HG03469 (cell line): Measurements from ENCODE around the gene PGF.

Experiments used
- ATAC-seq: cut with Tn5 transposase; IDR thresholded peaks from one replicate; pipeline ENCODE4 v1.9.1; 2021; ENCODE audit warnings: mild to moderate bottlenecking, moderate library complexity, moderate number of reproducible peaks; ENCODE audit not compliant: unreplicated experiment

PGF gene

GRCh38 chr14:74979029-74979428 lies 23.6 kb upstream of the PGF start:
- ATAC-seq, result no peak

GRCh38 chr14:74978416-74978947 lies 23.1 kb upstream of the PGF start:
- no peak for ATAC-seq

GRCh38 chr14:74977901-74978385 lies 22.5 kb upstream of the PGF start:
- no peak for ATAC-seq

GRCh38 chr14:74977164-74977900 lies 21.9 kb upstream of the PGF start:
- no peak for ATAC-seq

- ATAC-seq, result no peak
These were observed 21.1 kb upstream of the PGF start for GRCh38 chr14:74976264-74977113.

DNA sequence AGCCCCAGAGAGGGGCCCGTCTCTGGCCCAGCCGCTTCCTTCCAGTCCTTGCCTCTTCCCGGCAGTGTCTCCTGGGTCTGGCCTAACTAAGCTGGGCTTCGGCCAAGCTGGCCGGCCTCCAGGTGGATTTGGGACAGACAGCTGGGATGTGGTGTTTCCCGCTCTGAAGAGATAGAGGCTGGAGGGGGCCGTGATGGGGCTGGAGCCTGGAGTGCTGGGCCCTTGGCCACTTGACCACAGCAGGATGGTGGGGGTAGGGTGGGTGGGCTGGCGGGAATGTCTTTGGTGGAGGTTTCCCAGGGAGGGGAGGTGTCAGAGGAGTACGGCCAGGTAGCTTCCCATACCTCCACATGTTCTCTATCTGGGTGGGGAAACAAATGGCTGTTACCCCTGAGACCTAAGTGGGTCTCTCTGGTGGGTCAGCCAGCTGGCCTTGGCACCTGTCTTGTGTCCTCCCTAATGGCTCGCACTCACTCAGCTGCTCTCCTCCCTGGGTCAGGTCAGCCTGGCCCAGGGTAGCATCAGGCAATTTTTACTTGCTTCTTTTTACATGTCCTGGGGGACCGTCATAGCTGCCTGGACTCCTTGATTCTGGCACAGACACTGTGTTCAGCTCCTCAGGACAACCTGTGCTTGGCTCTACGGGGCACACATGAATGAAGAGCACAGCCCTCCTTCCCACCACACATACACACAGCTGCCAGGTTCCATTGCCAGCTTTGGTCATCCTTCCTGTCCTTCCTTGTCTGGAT lies 19.8 kb upstream of the PGF start:
- ATAC-seq, result no peak

GRCh38 chr14:74974364-74975058 lies 19.1 kb upstream of the PGF start:
- no peak for ATAC-seq

DNA sequence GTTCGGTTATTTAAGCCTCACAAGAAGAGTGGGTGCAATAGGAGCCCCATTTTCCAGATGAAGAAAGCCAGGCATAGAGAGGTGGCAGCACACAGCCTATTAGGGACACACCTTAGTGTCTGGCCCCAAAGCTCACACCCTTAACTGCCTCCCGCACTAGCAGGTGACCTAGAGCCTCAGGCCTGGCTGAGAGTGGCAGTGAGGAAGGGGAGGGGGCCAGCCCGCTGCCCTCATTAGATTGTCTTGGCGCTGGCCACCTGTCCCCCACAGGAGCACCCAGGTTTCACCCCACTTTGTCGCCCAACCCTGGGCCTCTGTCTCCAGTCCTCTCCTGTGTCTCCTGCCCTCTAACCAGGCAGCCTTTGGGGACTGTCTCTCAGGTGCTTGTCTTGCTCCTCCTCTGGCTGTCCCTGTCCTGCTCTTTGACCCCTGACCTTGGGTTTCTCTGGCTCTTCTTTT lies 18.5 kb upstream of the PGF start:
- no peak for ATAC-seq

DNA sequence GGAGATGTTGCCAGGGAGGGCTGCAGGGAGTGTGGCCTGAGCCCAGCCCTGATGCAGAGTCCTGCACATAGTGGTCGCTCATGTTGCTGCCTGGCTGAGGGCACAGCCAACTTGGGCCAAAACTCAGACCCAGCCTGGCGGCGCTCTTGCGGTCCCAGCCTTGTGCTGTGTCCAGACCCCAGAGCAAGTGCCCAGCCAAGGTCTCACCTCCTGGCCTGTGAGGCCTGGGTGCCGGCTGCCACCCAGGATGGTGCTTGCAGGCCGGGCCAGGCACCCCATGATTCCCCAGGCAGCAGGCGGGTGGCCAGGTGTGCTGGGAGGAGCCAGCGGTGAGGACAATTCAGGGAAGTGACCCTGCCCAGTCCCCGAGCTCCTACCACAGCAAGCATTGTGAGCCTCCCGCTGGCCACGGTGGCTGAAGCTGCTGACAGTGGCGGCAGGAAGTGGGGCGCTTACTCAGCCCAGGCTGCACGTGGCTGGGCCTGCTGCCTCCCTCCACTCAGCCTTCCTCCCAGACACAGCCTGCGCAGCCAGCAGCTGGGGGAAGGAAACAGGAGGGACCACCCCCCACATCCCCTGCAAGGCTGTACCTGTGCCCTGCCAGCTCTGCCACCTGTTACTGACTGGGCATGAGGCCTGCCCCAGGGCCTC lies 17.7 kb upstream of the PGF start:
- ATAC-seq, result no peak

DNA sequence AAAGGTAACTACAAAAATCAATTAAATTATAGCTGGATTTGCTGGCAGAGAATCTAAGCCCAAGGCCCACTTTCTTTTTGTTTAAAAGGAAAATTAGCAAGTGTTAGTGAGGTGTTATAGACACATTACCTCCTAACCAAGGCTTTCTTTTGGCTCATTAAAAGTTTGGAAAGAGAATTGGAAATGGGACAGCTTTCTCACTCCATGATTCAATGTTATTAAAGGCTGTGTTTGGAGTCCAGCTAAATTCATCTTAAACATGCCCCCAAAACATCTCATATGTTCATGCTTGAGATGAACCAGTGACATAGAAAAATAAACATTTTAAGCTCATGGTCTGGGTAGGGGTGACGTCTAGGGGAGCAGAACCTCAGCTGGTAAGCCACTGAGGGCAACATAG lies 13.4 kb upstream of the PGF start:
- no peak for ATAC-seq

- ATAC-seq, result no peak
These were observed 10.2 kb upstream of the PGF start for GRCh38 chr14:74965486-74966153.

- no peak for ATAC-seq
These were observed 9.5 kb upstream of the PGF start for GRCh38 chr14:74964787-74965485.

GRCh38 chr14:74963705-74964271 lies 8.4 kb upstream of the PGF start:
- no peak for ATAC-seq

GRCh38 chr14:74963178-74963704 lies 7.8 kb upstream of the PGF start:
- no peak for ATAC-seq

- no peak for ATAC-seq
These were observed 7.1 kb upstream of the PGF start for GRCh38 chr14:74962493-74962892.

GRCh38 chr14:74962046-74962445 lies 6.6 kb upstream of the PGF start:
- no peak for ATAC-seq

DNA sequence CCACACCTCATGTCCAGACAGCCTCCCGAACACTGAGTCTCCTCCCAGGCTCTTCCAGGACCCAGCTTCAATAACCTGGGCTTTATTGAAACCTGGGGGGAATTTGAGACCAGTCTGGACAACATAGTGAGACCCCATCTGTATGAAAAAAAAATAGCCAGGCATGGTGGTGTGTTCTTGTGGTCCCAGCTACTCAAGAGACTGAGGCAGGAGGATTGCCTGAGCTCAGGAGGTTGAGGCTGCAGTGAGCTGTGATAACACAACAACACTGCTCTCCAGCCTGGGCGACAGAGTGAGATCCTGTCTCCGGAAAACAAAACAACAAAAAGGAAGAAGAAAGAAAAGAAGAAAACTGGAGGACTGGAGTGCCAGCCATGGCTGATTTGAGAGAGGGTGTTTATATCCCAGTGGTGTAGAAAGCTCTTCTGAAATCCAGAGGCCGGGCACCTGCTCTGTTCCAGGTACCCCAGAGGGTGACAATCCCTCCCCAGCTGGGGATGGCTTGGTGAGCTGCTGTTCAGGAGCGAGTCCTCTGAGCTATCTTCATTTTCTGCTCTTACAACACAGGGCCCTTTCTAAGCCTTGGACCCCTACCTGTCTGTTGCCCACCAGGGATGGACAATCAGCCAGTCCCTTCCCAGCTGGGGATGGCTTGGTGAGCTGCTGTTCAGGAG lies 6.0 kb upstream of the PGF start:
- no peak for ATAC-seq

DNA sequence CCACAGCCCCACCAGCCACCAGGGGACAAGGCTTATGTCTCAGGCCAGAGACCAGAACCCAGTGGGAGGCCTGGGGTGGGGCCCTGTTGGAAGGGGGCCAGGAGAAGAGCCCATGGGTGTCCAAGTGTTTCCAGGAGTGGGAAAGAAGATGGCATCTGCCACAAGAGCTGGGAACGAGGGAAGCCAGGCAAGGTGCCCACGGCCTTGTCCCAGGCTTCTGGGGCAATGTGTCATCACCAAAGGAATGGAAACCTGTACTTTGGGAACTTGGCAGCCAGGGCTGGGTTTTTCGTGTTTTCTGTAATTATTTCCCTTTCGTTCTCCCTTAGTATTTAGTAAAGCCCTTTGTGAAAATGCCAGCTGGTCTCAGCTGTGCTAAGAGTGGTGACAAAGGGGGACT lies 5.3 kb upstream of the PGF start:
- ATAC-seq, result no peak
